ENCODE measurements around the gene FHAD1.
"Not testable (repeated sequence)": the region's sequence is repeated elsewhere in the genome, so short reads cannot be mapped to it uniquely, and the experiment has no call there.

Gene FHAD1

GRCh38 chr1:15412175-15412800, 165.3 kb downstream of the FHAD1 start:
- no peak overlapping the region for H3K4me3 ChIP-seq (ENCODE audit: low read depth, low read length)

GRCh38 chr1:15412843-15413242, 165.8 kb downstream of the FHAD1 start:
- H3K4me3 ChIP-seq (ENCODE audit: low read depth, low read length) = no peak overlapping the region

DNA sequence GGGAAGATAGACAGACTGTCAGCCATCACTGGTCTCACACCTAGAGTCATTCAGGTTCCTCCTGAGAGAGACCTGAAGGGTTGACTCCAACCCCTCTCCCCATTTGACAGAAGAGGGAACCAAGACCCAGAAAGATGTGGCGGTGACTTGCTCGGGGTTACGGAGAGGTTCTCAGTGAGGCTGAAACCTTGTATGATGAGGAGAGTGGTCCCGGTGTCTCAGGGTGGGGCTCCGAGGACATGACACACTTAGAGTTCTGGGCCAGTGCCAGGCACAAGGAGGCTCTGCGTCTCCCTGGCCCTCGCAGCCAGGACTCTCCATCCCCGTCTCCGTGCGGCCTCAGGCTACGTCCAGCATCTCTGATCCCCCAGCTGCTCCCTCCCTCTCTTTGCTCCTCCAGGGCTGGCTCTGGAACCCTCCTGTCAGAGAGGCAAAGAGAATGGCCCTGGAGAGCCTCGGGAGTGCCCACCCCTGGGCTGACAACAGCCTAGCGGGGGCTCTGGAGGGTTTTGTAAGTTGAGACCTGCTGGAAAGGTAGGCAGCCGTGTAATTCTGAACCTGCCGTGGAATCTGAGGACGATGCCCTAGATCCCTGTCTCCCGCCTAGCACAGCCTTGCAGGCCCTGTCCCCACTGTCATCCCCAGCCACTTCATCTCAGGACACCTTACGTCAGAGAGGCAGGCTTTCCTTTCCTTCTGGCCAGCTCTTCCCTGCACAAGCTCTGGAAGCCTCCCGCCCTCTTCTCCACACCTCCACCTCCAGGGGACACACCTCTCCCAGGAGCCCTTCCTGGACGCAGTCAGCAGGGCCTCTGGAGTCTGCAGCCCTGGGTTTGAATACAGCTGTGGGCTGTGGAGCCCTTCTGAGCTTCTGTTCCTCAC, 166.8 kb downstream of the FHAD1 start:
- H3K4me3 ChIP-seq (ENCODE audit: low read depth, low read length) = no peak overlapping the region

DNA sequence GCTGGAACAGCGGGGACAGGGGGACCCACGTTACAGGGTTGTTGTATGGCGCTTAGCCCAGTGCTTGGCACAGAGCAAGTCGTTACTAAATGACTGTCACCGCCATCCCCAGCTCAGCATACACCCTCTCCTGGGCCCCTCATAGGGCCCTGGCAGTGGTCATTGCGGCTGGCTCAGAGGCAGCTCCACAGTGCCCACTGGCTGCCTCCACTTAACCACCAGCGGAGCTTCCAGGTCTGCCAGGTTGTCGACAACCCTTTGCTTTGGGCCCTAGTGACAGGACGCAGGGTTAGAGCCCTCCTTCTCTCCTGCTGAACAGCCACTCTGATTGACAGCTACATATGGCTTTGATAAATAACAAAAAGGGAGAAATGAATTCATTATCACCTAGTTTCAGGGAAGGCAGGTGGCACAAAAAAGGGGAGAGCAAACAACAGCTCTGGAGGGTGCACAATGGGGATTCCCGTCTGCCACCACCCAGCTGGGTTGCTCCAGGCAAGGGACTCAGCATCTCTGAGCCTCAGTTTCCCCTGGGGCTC, 167.5 kb downstream of the FHAD1 start:
- no peak overlapping the region for H3K4me3 ChIP-seq (ENCODE audit: low read depth, low read length)

DNA sequence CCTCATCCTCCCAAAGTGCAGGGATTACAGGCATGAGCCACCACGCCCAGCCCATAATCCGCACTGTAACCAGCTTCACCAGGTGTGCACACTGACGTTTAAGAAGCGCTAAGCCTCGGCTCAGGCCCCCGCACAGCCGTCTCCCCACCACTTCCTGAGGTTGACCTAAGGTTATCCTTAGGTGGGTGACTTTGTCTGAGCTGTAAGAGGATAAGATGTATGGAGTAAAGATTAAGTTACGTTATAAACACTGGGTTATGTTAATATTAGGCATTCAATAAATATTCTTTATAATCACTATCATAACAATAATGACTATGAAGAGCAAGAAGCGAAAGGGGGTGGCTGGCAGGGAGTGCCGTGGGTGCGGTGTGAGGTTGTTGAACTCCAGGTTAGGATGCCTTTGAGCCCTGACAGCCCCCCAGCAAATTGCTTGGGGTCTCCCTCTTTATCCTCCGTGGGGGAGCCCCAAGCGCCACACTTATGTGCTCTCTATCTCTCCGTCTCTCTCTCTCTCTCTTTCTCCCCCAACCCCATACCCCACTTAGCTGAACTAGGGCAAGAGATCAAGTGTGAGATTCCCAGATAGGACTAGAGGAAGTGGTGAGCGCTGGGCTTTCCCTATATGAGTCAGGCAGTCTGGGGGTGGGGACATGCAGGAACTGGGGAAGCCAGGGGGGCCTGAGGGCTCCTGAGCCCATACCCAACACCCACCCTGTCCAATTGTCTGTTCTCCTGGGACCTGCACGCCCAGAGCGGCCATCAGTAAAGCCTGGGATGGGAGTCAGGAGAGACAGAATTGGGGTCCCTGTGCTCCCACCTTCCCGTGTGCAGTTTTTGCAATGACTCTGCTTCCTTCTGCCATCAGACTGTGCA, 170.3 kb downstream of the FHAD1 start:
- H3K4me3 ChIP-seq (ENCODE audit: low read depth, low read length) = no peak overlapping the region

DNA sequence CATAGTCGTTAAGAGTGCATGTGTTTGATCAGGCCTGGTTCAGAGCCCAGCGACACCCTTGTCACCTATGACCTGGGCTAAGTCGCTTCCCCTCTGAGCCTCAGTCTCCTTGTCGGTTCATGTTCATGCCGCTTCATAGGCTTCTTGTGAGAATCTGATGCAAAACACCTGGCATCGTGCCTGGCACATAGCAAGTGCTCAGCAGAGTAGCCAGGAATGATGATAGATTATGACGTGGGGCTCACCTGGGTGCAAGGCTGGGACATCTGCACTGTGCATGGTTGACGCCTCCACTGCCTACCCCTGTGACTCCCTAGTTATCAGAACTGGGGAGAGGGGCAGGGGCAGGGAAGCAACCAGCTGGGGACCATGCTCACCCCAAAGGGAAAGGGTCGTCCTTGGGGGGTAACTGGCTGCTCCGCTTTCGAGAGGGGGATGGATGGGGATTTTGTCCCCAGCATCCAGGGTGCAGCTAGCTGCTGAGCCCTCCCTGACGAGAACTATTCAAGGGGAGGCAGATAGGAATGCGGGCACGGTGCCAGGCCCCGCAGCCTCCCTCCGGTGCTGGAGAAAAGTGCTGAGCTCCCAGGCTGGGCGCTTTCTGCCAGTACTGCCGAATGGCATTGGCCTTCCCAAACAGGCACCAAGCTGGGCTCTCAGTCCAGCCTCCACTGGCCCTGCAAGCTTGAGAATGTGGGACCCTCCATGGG, 171.9 kb downstream of the FHAD1 start:
- no peak overlapping the region for H3K4me3 ChIP-seq (ENCODE audit: low read depth, low read length)

DNA sequence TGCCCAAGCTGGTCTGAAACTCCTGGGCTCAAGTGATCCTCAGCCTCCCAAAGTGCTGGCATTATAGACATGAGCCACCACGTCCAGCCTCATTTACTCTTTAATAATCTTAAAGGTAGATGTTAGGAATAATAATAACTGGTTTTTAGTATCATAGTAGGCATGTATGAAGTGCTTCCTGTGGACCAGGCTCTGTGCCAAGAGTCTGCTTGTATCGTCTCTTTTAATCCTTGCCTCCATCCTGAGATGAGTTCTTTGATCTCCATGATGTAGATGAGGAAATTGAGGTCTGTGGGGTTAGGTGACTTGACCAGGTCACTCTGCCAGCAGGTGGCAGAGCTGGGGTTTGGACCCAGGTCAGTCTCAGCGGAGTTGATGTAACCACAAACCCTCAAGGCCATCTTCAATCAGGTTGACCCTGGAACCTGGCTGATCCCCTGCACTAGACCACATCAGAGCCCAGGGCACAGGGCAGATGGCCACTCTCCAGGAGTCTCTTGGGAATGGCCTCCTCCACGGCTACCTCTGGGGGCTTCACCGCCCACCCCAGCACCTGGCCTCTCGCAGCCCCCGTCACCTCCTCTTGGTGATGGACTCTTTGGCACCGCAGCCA, 173.9 kb downstream of the FHAD1 start:
- H3K4me3 ChIP-seq (ENCODE audit: low read depth, low read length) = no peak overlapping the region

GRCh38 chr1:15422871-15423270, 175.8 kb downstream of the FHAD1 start:
- H3K4me3 ChIP-seq (ENCODE audit: low read depth, low read length) = no peak overlapping the region

DNA sequence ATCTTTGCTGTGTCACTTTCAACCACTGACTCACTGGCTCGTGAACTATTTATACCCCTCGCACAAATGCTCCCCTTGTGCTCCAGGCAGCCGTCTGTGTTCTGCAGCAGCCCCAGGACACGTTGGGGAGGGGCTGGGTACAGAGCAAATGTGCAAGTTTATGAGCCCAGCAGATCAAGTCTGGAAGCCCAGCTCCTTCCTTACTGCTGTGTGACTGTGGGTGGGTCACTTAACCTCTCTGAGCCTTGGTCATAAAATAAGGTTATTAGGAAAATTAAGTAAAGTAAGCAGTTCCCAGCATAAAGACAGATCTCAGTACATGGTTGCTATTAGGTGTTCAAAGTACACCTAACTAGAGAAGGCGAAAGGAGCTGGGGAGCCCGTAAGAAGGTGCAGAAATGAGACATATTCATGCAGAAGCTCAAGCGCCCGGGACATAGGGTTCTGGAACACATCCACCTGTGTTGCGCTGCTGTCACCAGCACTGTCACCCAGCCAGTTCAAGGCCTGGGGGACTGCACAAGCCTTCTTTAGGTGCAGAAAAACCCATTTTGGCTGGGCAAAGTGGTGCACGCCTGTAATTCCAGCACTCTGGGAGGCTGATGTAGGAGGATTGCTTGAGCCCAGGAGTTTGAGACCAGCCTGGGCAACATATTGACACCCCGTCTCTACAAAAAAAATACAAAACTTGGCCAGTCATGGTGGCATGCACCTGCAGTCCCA, 176.5 kb downstream of the FHAD1 start:
- no peak overlapping the region for H3K4me3 ChIP-seq (ENCODE audit: low read depth, low read length)

DNA sequence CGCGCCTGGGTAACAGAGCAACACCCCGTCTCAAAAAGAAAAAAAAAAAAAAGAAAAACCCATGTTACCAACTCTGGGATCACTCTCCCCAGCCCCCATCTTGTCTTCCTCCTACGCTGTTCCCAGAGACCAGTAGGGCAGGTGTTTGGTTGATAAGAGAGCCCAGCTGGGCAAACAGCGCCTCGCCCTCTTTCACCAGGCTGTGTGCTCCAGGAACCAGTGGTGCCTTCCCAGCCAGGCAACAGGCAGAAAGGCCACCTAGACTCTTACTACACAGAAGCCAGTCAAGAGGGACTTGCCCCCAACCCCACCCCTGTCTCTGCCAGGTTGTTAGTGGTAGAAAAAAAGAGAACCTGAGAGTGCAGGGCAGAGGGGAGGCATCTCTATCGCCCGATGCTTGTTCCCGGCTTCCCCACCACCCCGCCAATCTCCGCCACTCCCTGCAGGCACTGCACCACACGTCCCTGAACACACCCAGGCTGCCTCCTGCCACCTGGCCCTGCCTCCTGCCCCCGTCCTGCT, 177.2 kb downstream of the FHAD1 start:
- no peak overlapping the region for H3K4me3 ChIP-seq (ENCODE audit: low read depth, low read length)

DNA sequence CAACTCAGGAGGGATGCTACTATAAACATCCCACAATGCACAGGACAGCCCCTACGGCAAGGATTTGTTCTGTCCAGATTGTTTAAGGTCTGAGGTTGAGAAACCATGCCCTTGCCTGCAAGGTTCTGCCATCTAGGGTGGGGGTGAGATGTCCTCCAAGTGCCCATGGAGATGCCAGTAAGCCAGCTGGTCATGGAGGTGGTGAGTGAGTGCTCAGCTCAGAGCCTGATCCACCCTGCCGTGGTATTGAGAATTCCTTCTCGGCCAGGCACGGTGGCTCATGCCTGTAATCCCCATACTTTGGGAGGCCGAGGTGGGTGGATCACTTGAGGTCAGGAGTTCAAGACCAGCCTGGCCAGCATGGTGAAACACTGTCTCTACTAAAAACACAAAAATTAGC, 178.0 kb downstream of the FHAD1 start:
- no peak overlapping the region for H3K4me3 ChIP-seq (ENCODE audit: low read depth, low read length)

DNA sequence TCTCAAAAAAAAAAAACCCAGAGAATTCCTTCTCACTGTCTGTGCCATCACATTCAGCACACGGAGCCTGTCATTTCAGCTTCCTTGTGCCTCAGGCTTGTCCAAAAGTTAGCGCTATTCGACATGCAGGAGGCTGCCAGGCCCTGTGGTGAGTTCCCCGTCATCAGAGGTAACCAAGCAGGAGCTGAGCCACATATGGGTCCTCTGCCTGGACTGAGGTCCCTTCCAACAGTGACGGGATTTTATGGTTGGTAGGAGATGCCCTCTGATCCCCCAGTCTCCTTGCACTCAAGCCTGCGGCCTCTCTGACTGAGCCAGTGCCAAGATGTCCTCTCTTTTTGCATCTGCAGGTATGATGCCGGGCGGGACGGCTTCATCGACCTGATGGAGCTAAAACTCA, 178.5 kb downstream of the FHAD1 start:
- no peak overlapping the region for H3K4me3 ChIP-seq (ENCODE audit: low read depth, low read length)

GRCh38 chr1:15425958-15426357, 178.9 kb downstream of the FHAD1 start:
- no peak overlapping the region for H3K4me3 ChIP-seq (ENCODE audit: low read depth, low read length)

DNA sequence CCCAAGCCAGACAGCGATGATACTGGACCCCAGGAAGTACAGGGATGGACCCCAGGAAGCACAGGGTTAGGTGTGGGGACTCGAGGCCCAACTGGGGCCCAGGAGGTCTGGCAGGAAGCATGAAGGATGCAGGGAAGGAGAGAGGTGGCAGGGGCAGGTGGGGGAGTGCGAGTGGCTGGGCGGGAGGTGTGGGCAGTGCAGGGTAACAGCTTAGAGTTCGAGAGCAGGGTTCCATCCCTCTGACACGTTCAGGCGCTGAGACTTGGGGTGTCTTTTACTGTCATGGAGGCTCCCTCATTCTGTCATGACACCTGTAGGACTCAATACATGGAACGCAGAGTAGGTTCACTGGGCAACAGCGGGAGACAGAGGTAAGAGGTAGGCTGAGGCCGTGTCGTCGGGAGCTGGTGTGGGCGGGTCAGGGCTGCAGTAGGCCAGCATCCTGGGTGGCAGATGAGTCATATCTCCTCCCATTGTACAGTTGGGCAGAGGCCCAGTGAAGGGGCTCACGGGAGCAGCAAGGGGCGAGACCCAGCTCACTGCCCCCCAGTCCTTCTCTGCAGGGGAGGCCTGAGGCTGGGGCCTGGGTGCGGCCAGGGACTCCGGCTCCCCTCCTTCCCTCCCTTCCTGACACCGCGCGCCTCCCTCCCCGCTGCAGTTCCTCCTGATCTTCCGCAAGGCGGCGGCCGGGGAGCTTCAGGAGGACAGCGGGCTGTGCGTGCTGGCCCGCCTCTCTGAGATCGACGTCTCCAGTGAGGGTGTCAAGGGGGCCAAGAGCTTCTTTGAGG, 179.7 kb downstream of the FHAD1 start:
- H3K4me3 ChIP-seq (ENCODE audit: low read depth, low read length) = no peak overlapping the region

GRCh38 chr1:15427280-15427666, 180.2 kb downstream of the FHAD1 start:
- no peak overlapping the region for H3K4me3 ChIP-seq (ENCODE audit: low read depth, low read length)

- not testable (repeated sequence) for H3K4me3 ChIP-seq (ENCODE audit: low read depth, low read length)
These were observed 181.2 kb downstream of the FHAD1 start for GRCh38 chr1:15428252-15428651.

DNA sequence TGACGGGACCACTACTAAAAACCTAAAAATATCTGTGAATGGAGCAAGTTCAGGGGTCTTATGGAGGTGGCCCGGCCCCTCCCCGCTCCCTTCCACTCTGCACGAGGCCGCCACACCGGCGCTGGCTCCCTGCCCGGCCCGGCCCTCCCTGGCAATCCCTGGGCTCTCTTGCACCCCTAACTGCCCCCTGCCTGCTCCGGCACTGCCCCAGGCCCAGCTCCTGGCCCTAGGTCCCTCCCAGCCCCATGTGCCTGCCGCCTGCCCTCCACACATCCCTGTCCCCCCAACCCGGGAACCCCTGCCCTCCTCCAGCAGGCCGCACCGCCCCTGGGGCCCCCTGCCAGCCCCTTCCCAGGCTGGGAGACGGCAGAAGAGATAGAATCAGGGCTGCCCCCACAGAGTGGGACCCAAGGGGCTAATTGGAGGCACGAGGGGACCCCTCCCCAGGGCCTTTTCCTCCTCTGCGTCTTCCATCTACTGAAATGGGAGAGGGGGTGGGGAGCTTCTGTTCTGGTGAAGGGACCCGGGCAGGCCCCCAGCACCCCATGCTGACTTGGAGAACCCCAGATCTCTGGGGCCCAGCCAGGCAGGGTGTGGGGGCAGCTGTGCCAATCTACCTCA, 181.9 kb downstream of the FHAD1 start:
- H3K4me3 ChIP-seq (ENCODE audit: low read depth, low read length) = no peak overlapping the region

DNA sequence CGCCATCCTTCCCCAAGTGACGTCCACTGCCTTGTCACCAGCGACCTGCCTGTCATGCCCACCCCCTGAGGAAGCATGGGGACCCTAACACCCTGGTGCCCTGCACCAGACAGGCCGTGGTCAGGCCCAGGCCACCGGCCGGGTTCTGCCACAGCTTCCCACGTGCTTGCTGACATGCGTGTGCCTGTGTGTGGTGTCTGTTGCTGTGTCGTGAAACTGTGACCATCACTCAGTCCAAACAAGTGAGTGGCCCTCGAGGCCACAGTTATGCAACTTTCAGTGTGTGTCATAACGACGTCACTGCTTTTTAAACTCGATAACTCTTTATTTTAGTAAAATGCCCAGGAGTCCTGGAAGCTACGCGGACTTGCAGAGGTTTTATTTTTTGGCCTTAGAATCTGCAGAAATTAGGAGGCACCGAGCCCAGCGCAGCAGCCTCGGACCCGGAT, 182.7 kb downstream of the FHAD1 start:
- H3K4me3 ChIP-seq (ENCODE audit: low read depth, low read length) = no peak overlapping the region

All from iPS-11a (cell line).